Stimulated activated CD4-positive, alpha-beta T cell treated with anti-CD3 and anti-CD28 coated beads, TNF-alpha, amount 100 ng/mL, for 48 hours (primary cell): Measurements from ENCODE around the gene CTSD.

Experiments used
- DNase-seq, 3 donors: peaks; one replicate each; pipeline ENCODE4 v3.0.0-alpha.2; 2020; ENCODE audit warnings: low read depth in 3 of 3

CTSD gene

GRCh38 chr11:1744891-1745700 is 18.6 kb downstream of the CTSD start:
- no peak for DNase-seq

- DNase-seq: no peak
Observed at GRCh38 chr11:1744137-1744886, 19.4 kb downstream of the CTSD start.

- DNase-seq: no peak
Observed at GRCh38 chr11:1743585-1744136, 20.1 kb downstream of the CTSD start.

GRCh38 chr11:1742869-1743584 is 20.7 kb downstream of the CTSD start:
- DNase-seq: no peak

DNA sequence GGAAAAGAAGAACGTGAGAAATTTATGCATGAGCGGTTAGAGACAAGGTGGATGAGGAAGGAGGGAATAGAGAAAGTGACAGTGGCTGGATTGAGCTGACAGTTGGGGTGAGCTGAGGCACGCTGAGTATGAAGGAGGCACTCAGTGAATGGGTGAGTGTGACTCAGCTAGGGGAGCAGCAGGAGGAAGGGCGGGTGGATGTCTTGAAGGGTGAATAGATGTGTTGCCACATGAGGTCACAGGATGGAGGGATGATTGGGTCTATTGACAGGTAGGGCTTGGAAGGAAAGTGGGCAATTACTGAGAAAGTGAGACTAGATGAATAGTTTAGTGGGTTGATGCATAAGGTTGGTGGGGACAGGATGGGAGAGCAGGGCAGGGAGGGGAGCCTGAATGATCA is 21.4 kb downstream of the CTSD start:
- DNase-seq: no peak

- DNase-seq: no peak
Observed at GRCh38 chr11:1741741-1742140, 22.0 kb downstream of the CTSD start.

- DNase-seq: no peak
Observed at GRCh38 chr11:1740786-1741530, 22.8 kb downstream of the CTSD start.

GRCh38 chr11:1739576-1739975 is 24.2 kb downstream of the CTSD start:
- no peak for DNase-seq

DNA sequence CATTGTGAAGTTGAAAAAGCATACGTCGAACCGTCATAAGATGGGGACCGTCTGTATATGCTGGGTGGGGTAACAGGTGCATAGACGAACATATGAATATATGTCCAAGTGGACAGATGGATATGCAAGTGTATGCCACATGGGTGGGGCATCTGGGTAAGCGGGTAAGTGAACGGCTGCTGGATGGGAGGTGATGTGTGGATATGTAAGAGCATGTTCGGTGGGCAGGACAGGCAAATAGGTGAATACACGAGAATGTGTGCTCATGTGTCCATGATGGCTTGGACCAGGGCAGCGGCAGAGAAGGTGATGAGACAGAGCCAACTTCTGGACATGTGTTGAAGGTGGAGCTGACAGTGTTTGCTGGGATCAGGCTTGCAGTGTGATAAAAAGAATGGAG is 25.3 kb downstream of the CTSD start:
- no peak for DNase-seq

- no peak for DNase-seq
Observed at GRCh38 chr11:1737080-1737757, 26.5 kb downstream of the CTSD start.

DNA sequence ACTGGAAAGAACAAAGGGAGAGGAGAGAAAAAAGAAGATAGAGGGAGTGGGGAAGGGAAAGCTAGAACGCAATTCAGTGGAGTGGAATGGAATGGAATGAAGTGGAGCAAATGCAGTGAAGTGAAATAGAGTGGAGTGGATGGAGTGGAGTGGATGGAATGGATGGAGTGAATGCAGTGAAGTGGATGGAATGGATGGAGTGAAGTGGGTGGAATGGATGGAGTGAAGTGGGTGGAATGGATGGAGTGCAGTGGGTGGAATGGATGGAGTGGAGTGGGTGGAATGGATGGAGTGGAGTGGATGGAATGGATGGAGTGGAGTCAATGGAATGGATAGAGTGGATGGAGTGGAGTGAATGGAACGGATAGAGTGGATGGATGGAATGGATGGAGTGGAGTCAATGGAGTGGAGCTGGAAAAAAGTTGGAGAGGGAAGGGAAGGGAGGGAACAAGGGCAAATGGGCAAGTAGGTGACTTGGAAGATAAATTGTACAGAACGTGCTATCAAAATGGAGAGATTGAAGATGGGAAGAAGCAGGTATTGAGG is 27.2 kb downstream of the CTSD start:
- DNase-seq: no peak

GRCh38 chr11:1735271-1735670 is 28.5 kb downstream of the CTSD start:
- DNase-seq: no peak

DNA sequence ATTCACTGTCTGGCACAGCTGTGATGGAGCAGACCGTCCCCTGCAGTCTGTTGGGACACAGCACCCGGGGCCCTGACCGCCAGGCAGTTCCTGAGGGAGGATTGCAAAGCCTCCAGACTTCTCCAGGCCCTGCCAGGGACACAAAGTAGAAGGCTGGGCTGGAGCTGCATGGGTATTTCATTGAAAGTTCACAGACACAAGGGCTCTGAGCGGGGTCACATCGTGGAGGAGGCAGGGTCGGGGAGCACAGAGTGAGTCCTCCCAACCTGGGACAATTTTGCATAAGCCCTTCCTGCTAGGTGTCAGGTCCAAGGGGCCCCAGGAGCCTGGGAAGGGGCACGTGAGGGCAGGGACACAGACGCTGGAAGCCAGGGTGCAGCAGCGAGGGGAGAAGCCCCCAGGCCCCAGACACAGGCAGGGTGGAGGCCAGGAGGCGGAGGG is 29.1 kb downstream of the CTSD start:
- no peak for DNase-seq

GRCh38 chr11:1733716-1734640 is 29.7 kb downstream of the CTSD start:
- DNase-seq: no peak

GRCh38 chr11:1733009-1733715 is 30.6 kb downstream of the CTSD start:
- DNase-seq: no peak

DNA sequence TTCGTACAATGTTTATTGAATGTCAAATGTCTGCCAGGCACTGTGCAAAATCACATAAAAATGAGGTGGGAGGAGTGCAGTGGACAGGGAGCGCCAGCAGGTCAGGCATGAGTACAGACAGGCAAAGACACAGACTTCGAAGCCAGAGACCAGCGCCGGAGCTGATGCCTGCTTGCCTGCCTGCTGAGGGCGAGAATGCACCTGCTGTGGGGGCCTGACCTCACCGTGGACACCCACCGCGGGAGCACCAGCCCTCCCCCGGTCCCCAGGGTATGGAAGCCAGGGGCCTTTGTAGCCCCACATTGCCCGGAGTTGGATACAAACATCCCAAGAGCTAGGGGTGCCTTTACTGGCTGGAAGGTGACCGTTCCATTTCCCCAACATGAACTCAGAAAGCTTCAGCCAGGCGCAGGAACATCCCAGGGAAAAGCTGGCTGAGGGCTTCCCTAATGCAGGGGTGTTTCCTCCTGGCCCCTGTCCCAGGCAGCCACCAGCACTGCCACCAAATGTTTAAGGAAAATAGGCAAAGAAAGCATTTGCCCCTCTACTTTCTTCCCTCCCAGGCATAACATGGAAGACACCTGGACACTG is 31.2 kb downstream of the CTSD start:
- DNase-seq: no peak

DNA sequence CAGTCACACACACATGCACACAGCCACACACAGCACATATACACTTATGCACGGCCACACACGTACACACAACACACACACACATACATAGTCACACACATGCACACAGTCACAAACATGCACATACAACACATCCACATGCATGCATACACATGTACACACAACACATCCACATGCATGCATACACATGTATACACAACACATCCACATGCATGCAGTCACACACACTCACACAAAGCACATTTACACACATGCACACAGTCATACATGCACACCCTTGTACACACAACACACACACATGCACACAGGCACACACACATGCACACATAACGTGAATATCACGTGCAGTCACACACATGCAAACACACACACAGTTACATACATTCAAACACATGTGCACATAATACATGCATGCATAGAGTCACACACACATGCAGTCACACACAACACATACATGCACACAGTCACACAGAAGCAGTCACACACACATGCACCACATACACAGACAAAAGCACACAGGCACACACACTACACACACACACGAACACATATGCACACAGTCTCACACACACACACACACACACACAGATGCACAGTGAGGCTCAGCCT is 32.2 kb downstream of the CTSD start:
- no peak for DNase-seq

DNA sequence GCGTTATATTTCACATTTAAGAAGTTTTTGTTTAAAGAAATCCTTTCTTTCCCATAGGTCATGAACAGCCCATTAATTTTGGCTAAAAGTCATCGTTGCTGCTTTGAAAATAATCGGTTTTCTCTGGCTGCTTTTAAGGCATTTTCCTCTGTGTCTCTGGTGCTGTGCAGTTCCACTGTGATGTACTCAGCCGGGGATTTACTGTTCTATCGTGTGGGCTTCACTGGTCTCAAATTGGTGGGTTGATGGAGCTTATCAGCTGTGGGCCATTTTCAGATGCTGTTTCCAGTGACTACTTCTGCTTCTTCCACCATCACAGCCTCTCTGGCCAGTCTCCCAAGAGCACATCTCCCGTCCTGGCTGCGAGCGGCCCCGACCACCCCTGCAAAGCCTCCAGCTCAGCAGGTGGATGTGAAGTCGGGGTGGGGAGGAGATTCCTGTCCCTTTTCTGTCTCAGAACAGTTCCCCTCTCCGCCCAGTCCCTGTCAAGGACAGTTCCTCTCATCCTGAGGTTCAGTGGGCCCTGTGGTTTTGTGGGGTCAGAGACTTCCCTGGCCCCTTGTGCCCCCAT is 33.6 kb downstream of the CTSD start:
- no peak for DNase-seq
